Activated CD4-positive, CD25-positive, alpha-beta regulatory T cell treated with anti-CD3 and anti-CD28 coated beads, Interleukin-2, amount 50 U/mL, for 24 hours (primary cell): Measurements from ENCODE around the gene HBQ1.
"Not testable (repeated sequence)": the region's sequence is repeated elsewhere in the genome, so short reads cannot be mapped to it uniquely, and the experiment has no call there.

Experiments used
- ATAC-seq, 2 donors: fragments of 150-1000 bp; cut with Tn5 transposase; one replicate each; pipeline ENCODE4 v1.10.0; 2021; ENCODE audit warnings: mild to moderate bottlenecking in 1 of 2, moderate library complexity in 1 of 2

The HBQ1 gene

DNA sequence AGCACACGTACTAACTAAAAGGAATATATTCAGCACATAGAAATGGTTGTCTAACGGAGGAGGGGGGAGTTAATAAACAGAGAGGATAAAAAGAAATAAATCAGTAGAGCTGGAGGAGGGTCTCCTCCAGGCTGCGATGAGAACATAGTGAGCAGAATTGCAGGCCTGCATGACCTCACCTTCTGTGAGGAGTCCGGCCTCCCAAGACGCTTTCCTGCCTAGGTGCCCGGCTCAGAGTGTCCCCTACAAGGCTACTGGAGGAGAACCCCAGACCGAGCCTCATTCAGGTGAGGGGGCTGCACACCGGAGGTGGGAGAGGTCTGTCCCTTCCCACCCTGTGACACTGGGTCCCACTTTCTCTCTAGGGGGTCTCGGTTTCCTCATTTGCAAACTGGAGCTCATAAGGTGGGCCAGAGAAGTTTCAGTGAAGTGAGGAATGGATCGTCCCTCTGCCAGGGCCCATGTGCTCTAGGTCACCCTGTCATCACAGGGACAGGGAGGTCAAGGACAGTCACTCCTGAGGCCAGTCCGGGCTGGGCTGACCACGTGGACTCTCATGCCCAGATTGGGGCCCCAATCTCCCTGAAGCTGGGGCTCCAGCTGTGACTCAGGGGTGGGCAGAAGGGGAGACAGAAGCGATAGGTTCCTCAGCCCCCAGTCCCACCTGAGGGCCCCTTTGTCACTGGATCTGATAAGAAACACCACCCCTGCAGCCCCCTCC, 17.8 kb upstream of the HBQ1 start:
- ATAC-seq: no peak

DNA sequence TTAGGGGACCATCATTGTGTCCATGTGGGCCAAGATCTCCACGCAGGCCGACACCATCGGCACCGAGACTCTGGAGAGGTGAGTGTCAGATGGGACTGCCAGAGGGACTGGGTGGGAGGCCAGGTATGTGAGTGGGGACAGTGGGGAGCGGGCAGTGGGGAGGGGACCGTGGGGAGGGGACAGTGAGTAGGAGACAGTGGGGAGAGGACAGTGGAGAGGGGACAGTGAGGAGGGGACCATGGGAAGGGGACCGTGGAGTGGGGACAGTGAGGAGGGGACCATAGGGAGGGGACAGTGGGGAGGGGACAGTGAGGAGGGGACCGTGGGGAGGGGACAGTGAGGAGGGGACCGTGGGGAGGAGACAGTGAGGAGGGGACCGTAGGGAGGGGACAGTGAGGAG, 17.1 kb upstream of the HBQ1 start:
- ATAC-seq: not testable (repeated sequence)

DNA sequence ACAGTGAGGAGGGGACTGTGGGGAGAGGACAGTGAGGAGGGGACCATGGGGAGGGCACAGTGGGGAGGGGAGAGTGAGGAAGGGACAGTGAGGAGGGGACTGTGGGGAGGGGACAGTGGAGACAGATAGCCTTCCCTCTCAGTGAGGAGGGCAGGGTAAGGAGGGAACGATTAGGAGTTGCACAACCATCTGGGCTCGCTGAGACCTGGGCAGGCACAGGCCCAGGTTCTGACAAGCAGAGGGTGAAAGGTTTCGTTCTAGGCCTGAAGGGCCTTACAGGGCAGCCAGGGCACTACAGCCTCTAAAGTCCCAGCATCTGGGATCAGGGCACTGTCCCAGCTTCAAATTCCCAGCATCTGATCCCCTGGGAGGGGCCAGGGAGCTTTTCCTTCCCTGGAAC, 16.6 kb upstream of the HBQ1 start:
- not testable (repeated sequence) for ATAC-seq

- not testable (repeated sequence) for ATAC-seq
Measured at GRCh38 chr16:164134-164823, 16.0 kb upstream of the HBQ1 start.

DNA sequence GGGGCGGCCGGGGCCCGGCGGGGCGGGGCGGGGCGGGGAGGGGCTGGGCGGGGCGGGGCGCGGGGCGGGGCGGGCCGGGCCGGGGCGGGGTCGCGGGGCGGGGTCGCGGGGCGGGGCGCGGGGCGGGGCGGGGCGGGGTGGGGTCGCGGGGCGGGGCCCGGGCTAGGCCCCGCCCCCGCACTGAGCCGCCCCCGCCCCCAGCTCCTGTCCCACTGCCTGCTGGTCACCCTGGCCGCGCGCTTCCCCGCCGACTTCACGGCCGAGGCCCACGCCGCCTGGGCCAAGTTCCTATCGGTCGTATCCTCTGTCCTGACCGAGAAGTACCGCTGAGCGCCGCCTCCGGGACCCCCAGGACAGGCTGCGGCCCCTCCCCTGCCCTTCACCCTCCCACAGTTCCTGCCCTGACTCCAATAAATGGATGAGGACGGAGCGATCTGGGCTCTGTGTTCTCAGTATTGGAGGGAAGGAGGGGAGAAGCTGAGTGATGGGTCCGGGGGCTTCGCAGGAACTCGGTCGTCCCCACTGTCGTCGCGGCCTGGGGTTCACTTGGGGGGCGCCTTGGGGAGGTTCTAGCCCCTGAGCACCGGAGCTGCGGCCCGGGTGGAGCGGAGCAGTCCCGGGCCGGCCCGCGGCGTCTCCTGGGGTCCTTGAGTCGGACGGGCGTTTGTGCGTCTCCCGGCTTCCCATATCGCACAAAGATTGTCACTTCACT, 15.3 kb upstream of the HBQ1 start:
- ATAC-seq: no peak

GRCh38 chr16:165539-166374, 14.5 kb upstream of the HBQ1 start, which contains the start of gene HBM:
Gene HBM (plus strand): TSS chr16:165978. CDS start chr16:165998, 20 bp downstream.
- peak; percentile 33 to 37 for ATAC-seq

GRCh38 chr16:166375-167121, 13.7 kb upstream of the HBQ1 start:
- ATAC-seq: no peak

- no peak for ATAC-seq
Measured at GRCh38 chr16:167122-167690, 13.1 kb upstream of the HBQ1 start.

DNA sequence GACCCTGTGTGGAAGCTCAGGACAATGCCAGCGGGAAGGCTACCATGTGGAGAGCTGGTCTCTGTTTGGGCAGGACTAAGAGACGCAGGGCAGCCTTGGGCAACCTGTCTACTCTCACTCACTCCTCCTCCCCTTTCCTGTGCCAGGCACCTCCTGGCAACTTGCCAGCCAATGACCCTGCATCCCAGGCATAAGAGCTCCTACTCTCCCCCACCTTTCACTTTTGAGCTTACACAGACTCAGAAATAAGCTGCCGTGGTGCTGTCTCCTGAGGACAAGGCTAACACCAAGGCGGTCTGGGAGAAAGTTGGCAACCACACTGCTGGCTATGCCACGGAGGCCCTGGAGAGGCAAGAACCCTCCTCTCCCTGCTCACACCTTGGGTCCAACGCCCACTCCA, 11.8 kb upstream of the HBQ1 start:
- ATAC-seq: no peak

DNA sequence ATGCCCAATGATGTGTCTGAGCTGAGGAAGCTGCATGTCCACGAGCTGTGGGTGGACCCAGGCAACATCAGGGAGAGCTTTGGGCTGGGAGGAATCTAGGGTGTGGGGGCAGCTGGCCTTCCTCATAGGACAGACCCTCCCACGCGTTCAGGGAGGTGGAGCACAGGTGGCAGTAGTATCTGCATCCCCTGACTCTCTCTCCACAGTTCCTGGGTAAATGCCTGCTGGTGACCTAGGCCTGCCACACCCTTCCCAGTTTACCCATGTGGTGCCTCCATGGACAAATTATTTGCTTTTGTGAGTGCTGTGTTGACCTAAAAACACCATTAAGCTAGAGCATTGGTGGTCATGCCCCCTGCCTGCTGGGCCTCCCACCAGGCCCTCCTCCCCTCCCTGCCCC, 11.2 kb upstream of the HBQ1 start:
- ATAC-seq: no peak

GRCh38 chr16:170088-170507, 10.2 kb upstream of the HBQ1 start:
- ATAC-seq: not testable (repeated sequence)

- no peak for ATAC-seq
Measured at GRCh38 chr16:170788-171187, 9.5 kb upstream of the HBQ1 start.

DNA sequence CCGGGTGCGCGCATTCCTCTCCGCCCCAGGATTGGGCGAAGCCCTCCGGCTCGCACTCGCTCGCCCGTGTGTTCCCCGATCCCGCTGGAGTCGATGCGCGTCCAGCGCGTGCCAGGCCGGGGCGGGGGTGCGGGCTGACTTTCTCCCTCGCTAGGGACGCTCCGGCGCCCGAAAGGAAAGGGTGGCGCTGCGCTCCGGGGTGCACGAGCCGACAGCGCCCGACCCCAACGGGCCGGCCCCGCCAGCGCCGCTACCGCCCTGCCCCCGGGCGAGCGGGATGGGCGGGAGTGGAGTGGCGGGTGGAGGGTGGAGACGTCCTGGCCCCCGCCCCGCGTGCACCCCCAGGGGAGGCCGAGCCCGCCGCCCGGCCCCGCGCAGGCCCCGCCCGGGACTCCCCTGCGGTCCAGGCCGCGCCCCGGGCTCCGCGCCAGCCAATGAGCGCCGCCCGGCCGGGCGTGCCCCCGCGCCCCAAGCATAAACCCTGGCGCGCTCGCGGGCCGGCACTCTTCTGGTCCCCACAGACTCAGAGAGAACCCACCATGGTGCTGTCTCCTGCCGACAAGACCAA, 7.8 kb upstream of the HBQ1 start, which contains the start of gene HBA2:
TSS of gene HBA2 (plus strand) at position 503 of the 568 bp plus-strand sequence. CDS start at position 540, 37 bp downstream.
- ATAC-seq: peak; percentile 18 to 41

- not testable (repeated sequence) for ATAC-seq
Measured at GRCh38 chr16:173211-173854, 6.9 kb upstream of the HBQ1 start.

DNA sequence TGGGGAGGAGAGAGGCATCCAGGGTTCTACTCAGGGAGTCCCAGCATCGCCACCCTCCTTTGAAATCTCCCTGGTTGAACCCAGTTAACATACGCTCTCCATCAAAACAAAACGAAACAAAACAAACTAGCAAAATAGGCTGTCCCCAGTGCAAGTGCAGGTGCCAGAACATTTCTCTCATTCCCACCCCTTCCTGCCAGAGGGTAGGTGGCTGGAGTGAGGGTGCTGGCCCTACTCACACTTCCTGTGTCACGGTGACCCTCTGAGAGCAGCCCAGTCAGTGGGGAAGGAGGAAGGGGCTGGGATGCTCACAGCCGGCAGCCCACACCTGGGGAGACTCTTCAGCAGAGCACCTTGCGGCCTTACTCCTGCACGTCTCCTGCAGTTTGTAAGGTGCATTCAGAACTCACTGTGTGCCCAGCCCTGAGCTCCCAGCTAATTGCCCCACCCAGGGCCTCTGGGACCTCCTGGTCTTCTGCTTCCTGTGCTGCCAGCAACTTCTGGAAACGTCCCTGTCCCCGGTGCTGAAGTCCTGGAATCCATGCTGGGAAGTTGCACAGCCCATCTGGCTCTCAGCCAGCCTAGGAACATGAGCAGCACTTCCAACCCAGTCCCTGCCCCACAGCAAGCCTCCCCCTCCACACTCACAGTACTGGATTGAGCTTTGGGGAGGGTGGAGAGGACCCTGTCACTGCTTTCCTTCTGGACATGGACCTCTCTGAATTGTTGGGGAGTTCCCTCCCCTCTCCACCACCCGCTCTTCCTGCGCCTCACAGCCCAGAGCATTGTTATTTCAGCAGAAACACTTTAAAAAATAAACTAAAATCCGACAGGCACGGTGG, 6.1 kb upstream of the HBQ1 start:
- not testable (repeated sequence) for ATAC-seq

DNA sequence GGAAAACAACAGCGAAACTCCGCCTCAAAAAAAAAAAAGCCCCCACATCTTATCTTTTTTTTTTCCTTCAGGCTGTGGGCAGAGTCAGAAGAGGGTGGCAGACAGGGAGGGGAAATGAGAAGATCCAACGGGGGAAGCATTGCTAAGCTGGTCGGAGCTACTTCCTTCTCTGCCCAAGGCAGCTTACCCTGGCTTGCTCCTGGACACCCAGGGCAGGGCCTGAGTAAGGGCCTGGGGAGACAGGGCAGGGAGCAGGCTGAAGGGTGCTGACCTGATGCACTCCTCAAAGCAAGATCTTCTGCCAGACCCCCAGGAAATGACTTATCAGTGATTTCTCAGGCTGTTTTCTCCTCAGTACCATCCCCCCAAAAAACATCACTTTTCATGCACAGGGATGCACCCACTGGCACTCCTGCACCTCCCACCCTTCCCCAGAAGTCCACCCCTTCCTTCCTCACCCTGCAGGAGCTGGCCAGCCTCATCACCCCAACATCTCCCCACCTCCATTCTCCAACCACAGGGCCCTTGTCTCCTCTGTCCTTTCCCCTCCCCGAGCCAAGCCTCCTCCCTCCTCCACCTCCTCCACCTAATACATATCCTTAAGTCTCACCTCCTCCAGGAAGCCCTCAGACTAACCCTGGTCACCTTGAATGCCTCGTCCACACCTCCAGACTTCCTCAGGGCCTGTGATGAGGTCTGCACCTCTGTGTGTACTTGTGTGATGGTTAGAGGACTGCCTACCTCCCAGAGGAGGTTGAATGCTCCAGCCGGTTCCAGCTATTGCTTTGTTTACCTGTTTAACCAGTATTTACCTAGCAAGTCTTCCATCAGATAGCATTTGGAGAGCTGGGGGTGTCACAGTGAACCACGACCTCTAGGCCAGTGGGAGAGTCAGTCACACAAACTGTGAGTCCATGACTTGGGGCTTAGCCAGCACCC, 5.0 kb upstream of the HBQ1 start:
- ATAC-seq: no peak

- ATAC-seq: not testable (repeated sequence)
Measured at GRCh38 chr16:176006-176405, 4.3 kb upstream of the HBQ1 start.
